T-helper 1 cell treated with Interleukin-12 subunit alpha and Interleukin-12 subunit beta and Interleukin-4 antibody, amounts not matched to agents 30 ng/mL and 1 ng/mL, for 36 hours (primary cell): ENCODE data around the gene TUBGCP3. TPM values are rescaled to one million over a fixed set of nuclear protein-coding genes. Genes with fewer than 3 reads are reported as not detected.

Experiments
- intact Hi-C: fragments of 100-400 bp; cut with micrococcal nuclease; formaldehyde crosslinking; loops from one replicate; pipeline ENCODE4 v1.15.1; 2024
- total RNA-seq: library from RNA; stranded (reverse); gene quantifications from 2 replicates; pipeline ENCODE4 v1.2.3, GENCODE V29; 2022

Gene TUBGCP3
- total RNA-seq, 1 donor from 2014 or later, result 63.9 TPM

GRCh38 chr13:112444416-112445399 lies 143.2 kb downstream of the TUBGCP3 start:
- intact Hi-C loops, result loop anchor here (1.0 to 5.0 kb wide), 3 partner anchors 162 to 1987 kb away; no protein-coding TSS in a partner anchor

DNA sequence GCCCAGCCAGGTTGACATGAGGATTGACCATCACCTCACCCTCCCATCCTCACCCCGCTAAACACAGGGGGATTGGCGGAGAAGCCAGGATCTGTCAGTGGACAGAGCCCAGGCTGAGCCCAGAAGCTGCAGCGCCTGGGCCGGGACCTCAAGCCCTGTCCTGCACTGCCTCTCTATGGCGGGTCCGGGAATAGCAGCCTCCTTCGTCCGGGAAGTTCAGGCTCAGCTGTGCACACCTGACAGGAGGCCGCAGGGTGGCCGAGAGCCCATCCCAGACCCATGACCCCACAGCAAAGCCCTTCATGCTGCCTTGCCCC lies 144.0 kb downstream of the TUBGCP3 start:
- intact Hi-C loops, result loop anchor here (1.0 to 5.0 kb wide), 4 partner anchors 162 to 1987 kb away; no protein-coding TSS in a partner anchor

GRCh38 chr13:112443191-112443994 lies 144.6 kb downstream of the TUBGCP3 start:
- intact Hi-C loops, result loop anchor here (2.0 to 5.0 kb wide), 3 partner anchors 1221 to 1986 kb away; no protein-coding TSS in a partner anchor

- intact Hi-C loops, result loop anchor here (2.0 to 5.0 kb wide), 3 partner anchors 1220 to 1985 kb away; no protein-coding TSS in a partner anchor
These were observed 145.4 kb downstream of the TUBGCP3 start for GRCh38 chr13:112442483-112443090.

- intact Hi-C loops, result loop anchor here (2.0 to 5.0 kb wide), 3 partner anchors 1219 to 1985 kb away; no protein-coding TSS in a partner anchor
These were observed 146.1 kb downstream of the TUBGCP3 start for GRCh38 chr13:112441779-112442310.

- intact Hi-C loops, result loop anchor here (5.0 kb wide), 2 partner anchors 1849 to 1984 kb away; no protein-coding TSS in a partner anchor
These were observed 146.7 kb downstream of the TUBGCP3 start for GRCh38 chr13:112441226-112441625.

DNA sequence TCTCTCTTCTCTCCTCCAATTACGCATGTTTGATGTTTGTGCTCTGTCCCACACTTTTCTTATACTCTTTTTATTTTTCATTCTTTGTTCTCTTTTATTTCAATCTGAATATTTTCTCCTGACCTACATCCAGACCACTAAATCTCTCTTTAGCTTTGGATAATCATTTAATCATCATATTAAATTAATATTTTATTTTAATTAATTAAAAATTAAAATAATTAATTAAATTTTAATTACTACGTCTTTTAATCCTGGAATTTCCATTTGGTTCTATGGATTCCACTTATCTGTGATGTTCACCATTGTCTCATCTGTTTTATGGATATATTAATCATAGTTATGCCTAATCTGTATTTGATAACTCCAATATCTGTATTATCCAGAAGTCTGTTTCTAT lies 149.4 kb downstream of the TUBGCP3 start:
- intact Hi-C loops, result no loop called here

- intact Hi-C loops, result no loop called here
These were observed 149.9 kb downstream of the TUBGCP3 start for GRCh38 chr13:112438094-112438493.

GRCh38 chr13:112435973-112436372 lies 152.0 kb downstream of the TUBGCP3 start:
- intact Hi-C loops, result no loop called here

Other genes with a start within 250 kb of the TUBGCP3 start
- not detected in 2 replicates for gene SPACA7, start 211.8 kb downstream of the TUBGCP3 start, total RNA-seq
- 72.9 and 76.7 TPM in 2 replicates for gene ATP11A, start 101.9 kb upstream of the TUBGCP3 start, total RNA-seq